CD4-positive, CD25-positive, alpha-beta regulatory T cell (primary cell): ENCODE measurements around the gene MEMO1. TPM values are rescaled to one million over a fixed set of nuclear protein-coding genes. Genes with fewer than 3 reads are reported as not detected.
"Not testable (repeated sequence)": the region's sequence is repeated elsewhere in the genome, so short reads cannot be mapped to it uniquely, and the experiment has no call there.

Experiments
- ATAC-seq, 2 donors: fragments of 150-1000 bp; cut with Tn5 transposase; one replicate each; pipeline ENCODE4 v1.10.0; 2021; ENCODE audit warnings: low read depth in 2 of 2, moderate number of reproducible peaks in 2 of 2, moderate library complexity in 1 of 2
- DNase-seq, 3 donors: peaks; one replicate each; pipeline versions ENCODE4 v3.0.0 to v3.0.0-alpha.2; 2012 to 2022; ENCODE audit warnings: mixed read lengths in 1 of 3
- H3K27ac ChIP-seq: one replicate; pipeline ENCODE4 v1.7.0; 2013; ENCODE audit warnings: mild to moderate bottlenecking, low read length; ENCODE audit not compliant: insufficient read depth, poor library complexity, severe bottlenecking
- H3K27me3 ChIP-seq: one replicate; pipeline ENCODE4 v1.7.0; 2013; ENCODE audit warnings: low read length; ENCODE audit not compliant: control insufficient read depth, insufficient read depth
- H3K36me3 ChIP-seq: one replicate; pipeline ENCODE4 v1.7.0; 2013; ENCODE audit warnings: mild to moderate bottlenecking, low read length, moderate library complexity; ENCODE audit not compliant: control insufficient read depth, insufficient read depth
- H3K4me1 ChIP-seq: 2 replicates; pipeline ENCODE4 v1.7.0; 2013; ENCODE audit warnings: mild to moderate bottlenecking, low read length; ENCODE audit not compliant: insufficient read depth, control insufficient read depth, poor library complexity, severe bottlenecking
- H3K4me3 ChIP-seq: one replicate; pipeline ENCODE4 v1.7.0; 2013; ENCODE audit warnings: low read depth, mild to moderate bottlenecking, low read length, moderate library complexity
- H3K9me3 ChIP-seq, 2 experiments: 1 replicate in 1 of 2; 2 replicates in 1 of 2; pipeline ENCODE4 v1.7.0; 2013; ENCODE audit warnings: low read length in 2 of 2, mild to moderate bottlenecking in 1 of 2, moderate library complexity in 1 of 2; ENCODE audit not compliant: control insufficient read depth in 2 of 2
- H3K27ac Mint-ChIP-seq, 3 donors: one replicate each; pipeline ENCODE4 v1.8.0; 2020 to 2022; ENCODE audit warnings: mild to moderate bottlenecking in 3 of 3, mixed read lengths in 3 of 3, moderate library complexity in 2 of 3
- H3K27me3 Mint-ChIP-seq: one replicate; pipeline ENCODE4 v1.8.0; 2022; ENCODE audit warnings: mild to moderate bottlenecking, mixed read lengths
- H3K36me3 Mint-ChIP-seq: one replicate; pipeline ENCODE4 v1.8.0; 2020; ENCODE audit warnings: mixed read lengths
- H3K4me1 Mint-ChIP-seq, 4 donors: one replicate each; pipeline ENCODE4 v1.8.0; 2020 to 2022; ENCODE audit warnings: mixed read lengths in 4 of 4, mild to moderate bottlenecking in 1 of 4
- H3K4me3 Mint-ChIP-seq, 4 donors: one replicate each; pipeline ENCODE4 v1.8.0; 2020 to 2022; ENCODE audit warnings: mild to moderate bottlenecking in 4 of 4, mixed read lengths in 4 of 4, moderate library complexity in 3 of 4
- H3K9me3 Mint-ChIP-seq, 7 donors: one replicate each; pipeline ENCODE4 v1.8.0; 2020 to 2022; ENCODE audit warnings: mixed read lengths in 7 of 7, mild to moderate bottlenecking in 3 of 7, moderate library complexity in 2 of 7
- polyA plus RNA-seq, 4 donors: library from polyadenylated mRNA; unstranded; fragments of 300-500 nt; fragmentation: Illumina TruSeq; gene quantifications; one replicate each; pipeline ENCODE4 v1.2.3, GENCODE V29; 2021
- total RNA-seq: library from RNA; stranded (reverse); gene quantifications from one replicate; pipeline ENCODE4 v1.2.3, GENCODE V29; 2022

MEMO1 gene
- total and polyA plus RNA-seq, 5 donors from 2014 or later, result 26.2 to 54.2 (median 41.6) TPM

- no peak overlapping the region for H3K4me3 Mint-ChIP-seq
- H3K4me1 Mint-ChIP-seq, result peaks cover 9 to 28% (median 21%) of the 10 kb centered on the region in 4 donors
- Histone ChIP-seq H3K4me3 (no peak overlapping the region), H3K9me3 (no peaks in the 10 kb centered on the region), H3K27me3 (no peaks in the 10 kb centered on the region), H3K36me3 (peaks cover 3% of the 10 kb centered on the region), H3K4me1 (no peaks in the 10 kb centered on the region), H3K27ac (no peak overlapping the region)
- peak in 2 of 3 donors; percentile 9 to 27 for DNase-seq
- H3K9me3 Mint-ChIP-seq, result peaks cover 0 to 1% (median 0%) of the 10 kb centered on the region in 7 donors
- peak; percentile 48 to 52 for ATAC-seq
- no peaks in the 10 kb centered on the region for H3K27me3 Mint-ChIP-seq
- H3K36me3 Mint-ChIP-seq, result peaks cover 6% of the 10 kb centered on the region
- no peak overlapping the region for H3K27ac Mint-ChIP-seq
These were observed 124.1 kb downstream of the MEMO1 start for GRCh38 chr2:31886700-31887099.

GRCh38 chr2:31877008-31877407 is 133.8 kb downstream of the MEMO1 start:
- Mint-ChIP-seq H3K27me3 (no peaks in the 10 kb centered on the region), H3K9me3 (peaks cover 0 to 2% (median 0%) of the 10 kb centered on the region in 7 donors), H3K4me3 (no peak overlapping the region), H3K36me3 (peaks cover 29% of the 10 kb centered on the region), H3K4me1 (peaks cover 0 to 32% (median 18%) of the 10 kb centered on the region in 4 donors), H3K27ac (no peak overlapping the region)
- Histone ChIP-seq H3K4me3 (no peak overlapping the region), H3K27me3 (no peaks in the 10 kb centered on the region), H3K27ac (no peak overlapping the region), H3K4me1 (no peaks in the 10 kb centered on the region), H3K9me3 (no peaks in the 10 kb centered on the region), H3K36me3 (peaks cover 8% of the 10 kb centered on the region)
- DNase-seq, result no peak
- ATAC-seq, result no peak

- no peaks in the 10 kb centered on the region for H3K36me3 ChIP-seq
- Mint-ChIP-seq H3K27me3 (no peaks in the 10 kb centered on the region), H3K27ac (no peak overlapping the region), H3K36me3 (peaks cover 23% of the 10 kb centered on the region), H3K4me3 (no peak overlapping the region), H3K4me1 (peaks cover 0 to 34% (median 18%) of the 10 kb centered on the region in 4 donors), H3K9me3 (peaks cover 0 to 2% (median 0%) of the 10 kb centered on the region in 7 donors)
- no peak overlapping the region for H3K4me3 ChIP-seq
- DNase-seq, result no peak
- H3K9me3 ChIP-seq, result no peaks in the 10 kb centered on the region
- H3K27me3 ChIP-seq, result no peaks in the 10 kb centered on the region
- ATAC-seq, result no peak
- no peak overlapping the region for H3K27ac ChIP-seq
- H3K4me1 ChIP-seq, result no peaks in the 10 kb centered on the region
These were observed 136.7 kb downstream of the MEMO1 start for GRCh38 chr2:31874071-31874470.

GRCh38 chr2:31865215-31865614 is 145.6 kb downstream of the MEMO1 start:
- no peak overlapping the region for H3K4me3 Mint-ChIP-seq
- ATAC-seq, result no peak
- peak overlapping the region in 1 of 3 donors; percentile 10 for H3K27ac Mint-ChIP-seq

GRCh38 chr2:31863867-31864266 is 146.9 kb downstream of the MEMO1 start:
- no peaks in the 10 kb centered on the region for H3K4me1 ChIP-seq
- Mint-ChIP-seq H3K27ac (no peak overlapping the region), H3K4me1 (peaks cover 0 to 4% (median 0%) of the 10 kb centered on the region in 4 donors), H3K9me3 (no peaks in the 10 kb centered on the region), H3K4me3 (no peak overlapping the region), H3K27me3 (no peaks in the 10 kb centered on the region), H3K36me3 (peaks cover 11% of the 10 kb centered on the region)
- no peaks in the 10 kb centered on the region for H3K9me3 ChIP-seq
- no peak overlapping the region for H3K4me3 ChIP-seq
- H3K36me3 ChIP-seq, result no peaks in the 10 kb centered on the region
- H3K27ac ChIP-seq, result no peak overlapping the region
- H3K27me3 ChIP-seq, result no peaks in the 10 kb centered on the region
- no peak for DNase-seq
- ATAC-seq, result no peak

More at GRCh38 chr2:31865215-31865614, 145.6 kb downstream of the MEMO1 start:
- Histone ChIP-seq H3K27me3 (no peaks in the 10 kb centered on the region), H3K4me3 (no peak overlapping the region), H3K9me3 (no peaks in the 10 kb centered on the region), H3K4me1 (no peaks in the 10 kb centered on the region), H3K36me3 (no peaks in the 10 kb centered on the region), H3K27ac (no peak overlapping the region)
- H3K36me3 Mint-ChIP-seq, result peaks cover 15% of the 10 kb centered on the region
- H3K9me3 Mint-ChIP-seq, result no peaks in the 10 kb centered on the region
- H3K27me3 Mint-ChIP-seq, result no peaks in the 10 kb centered on the region
- peaks cover 0 to 4% (median 0%) of the 10 kb centered on the region in 4 donors for H3K4me1 Mint-ChIP-seq
- no peak for DNase-seq

GRCh38 chr2:31863015-31863656 is 147.7 kb downstream of the MEMO1 start:
- ATAC-seq, H3K9me3 ChIP-seq, H3K9me3 Mint-ChIP-seq, H3K4me3 Mint-ChIP-seq, H3K27me3 Mint-ChIP-seq, H3K4me1 Mint-ChIP-seq, H3K36me3 ChIP-seq, H3K27ac ChIP-seq, H3K4me3 ChIP-seq, H3K27me3 ChIP-seq, H3K4me1 ChIP-seq, H3K27ac Mint-ChIP-seq, DNase-seq: not testable (repeated sequence)
- peaks cover 11% of the 10 kb centered on the region for H3K36me3 Mint-ChIP-seq

GRCh38 chr2:31859959-31860358 is 150.8 kb downstream of the MEMO1 start:
- Histone ChIP-seq H3K36me3 (no peaks in the 10 kb centered on the region), H3K4me3 (no peak overlapping the region), H3K9me3 (no peaks in the 10 kb centered on the region), H3K27me3 (no peaks in the 10 kb centered on the region), H3K27ac (no peak overlapping the region), H3K4me1 (no peaks in the 10 kb centered on the region)
- Mint-ChIP-seq H3K36me3 (peaks cover 12% of the 10 kb centered on the region), H3K4me3 (no peak overlapping the region), H3K27me3 (no peaks in the 10 kb centered on the region), H3K27ac (no peak overlapping the region), H3K9me3 (peaks cover 0 to 2% (median 0%) of the 10 kb centered on the region in 7 donors), H3K4me1 (peaks cover 0 to 4% (median 0%) of the 10 kb centered on the region in 4 donors)
- DNase-seq (no peak), ATAC-seq (no peak)

- peaks cover 0 to 2% (median 0%) of the 10 kb centered on the region in 7 donors for H3K9me3 Mint-ChIP-seq
- H3K9me3 ChIP-seq, result no peaks in the 10 kb centered on the region
- no peak overlapping the region for H3K4me3 Mint-ChIP-seq
- DNase-seq (no peak), ATAC-seq (no peak)
- no peaks in the 10 kb centered on the region for H3K27me3 ChIP-seq
- H3K4me3 ChIP-seq, result no peak overlapping the region
- H3K27me3 Mint-ChIP-seq, result no peaks in the 10 kb centered on the region
- H3K27ac ChIP-seq, result no peak overlapping the region
- H3K4me1 ChIP-seq, result no peaks in the 10 kb centered on the region
- peaks cover 0 to 5% (median 0%) of the 10 kb centered on the region in 4 donors for H3K4me1 Mint-ChIP-seq
- peaks cover 3% of the 10 kb centered on the region for H3K36me3 ChIP-seq
- H3K27ac Mint-ChIP-seq, result no peak overlapping the region
- H3K36me3 Mint-ChIP-seq, result peaks cover 15% of the 10 kb centered on the region
These were observed 157.3 kb downstream of the MEMO1 start for GRCh38 chr2:31853521-31853920.
